Activated CD8-positive, alpha-beta memory T cell treated with anti-CD3 and anti-CD28 coated beads for 24 hours (primary cell): Measurements from ENCODE around the gene HJV.

ENCODE experiments used
- DNase-seq: peaks from one replicate; pipeline ENCODE4 v3.0.0-alpha.2; 2020

Gene HJV

GRCh38 chr1:145992958-145993617, 28.4 kb downstream of the HJV start:
- DNase-seq, result no peak

- no peak for DNase-seq
These were observed 29.0 kb downstream of the HJV start for GRCh38 chr1:145992502-145992936.

- DNase-seq, result no peak
These were observed 29.7 kb downstream of the HJV start for GRCh38 chr1:145991735-145992412.

GRCh38 chr1:145990249-145990855, 31.2 kb downstream of the HJV start:
- DNase-seq, result no peak

GRCh38 chr1:145988773-145989172, 32.8 kb downstream of the HJV start:
- DNase-seq, result no peak

GRCh38 chr1:145987926-145988325, 33.6 kb downstream of the HJV start:
- DNase-seq, result no peak

GRCh38 chr1:145986551-145986950, 35.0 kb downstream of the HJV start:
- DNase-seq, result no peak

- no peak for DNase-seq
These were observed 35.8 kb downstream of the HJV start for GRCh38 chr1:145985502-145986439.

GRCh38 chr1:145985129-145985501, 36.4 kb downstream of the HJV start:
- DNase-seq, result no peak

GRCh38 chr1:145983960-145984830, 37.3 kb downstream of the HJV start:
- DNase-seq, result no peak

- DNase-seq, result no peak
These were observed 38.3 kb downstream of the HJV start for GRCh38 chr1:145983206-145983675.

GRCh38 chr1:145982010-145982723, 39.4 kb downstream of the HJV start:
- DNase-seq, result no peak

- DNase-seq, result no peak
These were observed 41.0 kb downstream of the HJV start for GRCh38 chr1:145980457-145980994.

GRCh38 chr1:145979746-145980456, 41.6 kb downstream of the HJV start:
- DNase-seq, result no peak

GRCh38 chr1:145978854-145979745, 42.4 kb downstream of the HJV start:
- peak; percentile 84 for DNase-seq

- no peak for DNase-seq
These were observed 43.1 kb downstream of the HJV start for GRCh38 chr1:145978471-145978853.

- DNase-seq, result peak; percentile 79
These were observed 43.8 kb downstream of the HJV start for GRCh38 chr1:145977486-145978470.

GRCh38 chr1:145977016-145977415, 44.5 kb downstream of the HJV start:
- no peak for DNase-seq
